HG03175 (cell line): ENCODE data around the gene TMEM131L.
A peak's percentile ranks its signal among the peaks of the same experiment; 100 is the strongest.
"Not testable (repeated sequence)": the region's sequence is repeated elsewhere in the genome, so short reads cannot be mapped to it uniquely, and the experiment has no call there.

Source experiments
- ATAC-seq: cut with Tn5 transposase; IDR thresholded peaks from one replicate; pipeline ENCODE4 v1.9.1; 2021; ENCODE audit warnings: mild to moderate bottlenecking, moderate library complexity; ENCODE audit not compliant: unreplicated experiment

TMEM131L gene

GRCh38 chr4:153447175-153447905, 18.8 kb upstream of the TMEM131L start:
- ATAC-seq: no peak

GRCh38 chr4:153448003-153448731, 18.0 kb upstream of the TMEM131L start:
- ATAC-seq: no peak

GRCh38 chr4:153449338-153449737, 16.8 kb upstream of the TMEM131L start:
- ATAC-seq: no peak

- ATAC-seq: no peak
Observed at GRCh38 chr4:153450544-153450917, 15.6 kb upstream of the TMEM131L start.

- ATAC-seq: not testable (repeated sequence)
Observed at GRCh38 chr4:153451145-153451544, 15.0 kb upstream of the TMEM131L start.

GRCh38 chr4:153451911-153452657, 14.1 kb upstream of the TMEM131L start:
- ATAC-seq: no peak

GRCh38 chr4:153452658-153453378, 13.3 kb upstream of the TMEM131L start:
- ATAC-seq: no peak

- no peak for ATAC-seq
Observed at GRCh38 chr4:153453402-153453801, 12.8 kb upstream of the TMEM131L start.

- no peak for ATAC-seq
Observed at GRCh38 chr4:153458969-153459368, 7.2 kb upstream of the TMEM131L start.

GRCh38 chr4:153461549-153461948, 4.6 kb upstream of the TMEM131L start:
- not testable (repeated sequence) for ATAC-seq

- no peak for ATAC-seq
Observed at GRCh38 chr4:153464068-153464467, 2.1 kb upstream of the TMEM131L start.

GRCh38 chr4:153465140-153465539, 1.0 kb upstream of the TMEM131L start:
- no peak for ATAC-seq

- ATAC-seq: peak; percentile 17
Observed at GRCh38 chr4:153465615-153466080, 512 bp upstream of the TMEM131L start.

GRCh38 chr4:153466949-153467896, 1.1 kb downstream of the TMEM131L start:
- peak; percentile 55 for ATAC-seq

GRCh38 chr4:153467897-153468262, 1.7 kb downstream of the TMEM131L start:
- no peak for ATAC-seq

- ATAC-seq: peak; percentile 24
Observed at GRCh38 chr4:153468587-153468986, 2.4 kb downstream of the TMEM131L start.

GRCh38 chr4:153469031-153469430, 2.9 kb downstream of the TMEM131L start:
- ATAC-seq: no peak

- ATAC-seq: not testable (repeated sequence)
Observed at GRCh38 chr4:153471071-153471697, 5.0 kb downstream of the TMEM131L start.

GRCh38 chr4:153471698-153472093, 5.5 kb downstream of the TMEM131L start:
- ATAC-seq: peak; percentile 48
